HepG2 (cell line): ENCODE measurements around the gene MAN1A1. TPM values are rescaled to one million over a fixed set of nuclear protein-coding genes. Genes with fewer than 3 reads are reported as not detected.
A peak's percentile ranks its signal among the peaks of the same experiment; 100 is the strongest.

Experiments used
- ATAC-seq: fragments of 200-7000 bp; cut with Tn5 transposase; 3 replicates; pipeline ENCODE4 v1.9.1; 2020; ENCODE audit warnings: mild to moderate bottlenecking, moderate library complexity
- BruUV-seq: library from RNA; stranded (reverse); fragments of 400-500 nt; replicated peaks from 2 replicates; lab custom pipeline; 2021; lab: Mats Ljungman, UMichigan
- CTCF ChIA-PET: fragments of 300-600 bp; formaldehyde crosslinking; extraction: SDS; loops from one replicate; lab custom pipeline; 2021; ENCODE audit warnings: low total read pairs, inconsistent platforms, low intra/inter-chr PET ratio; lab: Yijun Ruan, JAX
- POLR2A ChIA-PET: fragments of 350-600 bp; sonication (Branson Sonifier 250); formaldehyde crosslinking; loops from one replicate; lab custom pipeline; 2020; ENCODE audit warnings: antibody characterized with exemption, inconsistent platforms; lab: Yijun Ruan, JAX
- DNase-seq: peaks from one replicate; pipeline ENCODE4 v3.0.0-alpha.2; 2015; ENCODE audit warnings: low spot score
- FAIRE-seq: peaks from 3 replicates; lab custom pipeline; 2011; peaks lifted over from hg19 to GRCh38; lab: Jason Lieb, UNC
- H2AFZ ChIP-seq: one replicate; pipeline ENCODE4 v1.6.1; 2011; ENCODE audit warnings: low read length, inconsistent platforms
- H3K27ac ChIP-seq: fragments of 300-600 bp; 3 replicates; pipeline ENCODE4 v1.8.0; 2011; ENCODE audit warnings: mixed run types, mild to moderate bottlenecking, mixed read lengths, low read length, inconsistent platforms; ENCODE audit not compliant: insufficient read depth; ENCODE audit errors: extremely low read length
- H3K27me3 ChIP-seq, 2 experiments: fragments of 200-600 bp in 1 of 2; 2 replicates in 1 of 2; 3 replicates in 1 of 2; pipeline versions ENCODE4 v1.6.0 to v1.8.0; 2011; ENCODE audit warnings: low read length in 2 of 2, mild to moderate bottlenecking in 2 of 2, moderate library complexity in 2 of 2, inconsistent platforms in 1 of 2; ENCODE audit not compliant: insufficient read depth in 2 of 2, control insufficient read depth in 1 of 2
- H3K36me3 ChIP-seq, 2 experiments: fragments of 200-600 bp in 1 of 2; replicated peaks in 1 of 2; 2 replicates in 1 of 2; 3 replicates in 1 of 2; pipeline versions ENCODE4 v1.5.1 to v1.8.0; 2011; ENCODE audit warnings: low read length in 2 of 2, inconsistent platforms in 1 of 2; ENCODE audit not compliant: insufficient read depth in 2 of 2, control insufficient read depth in 1 of 2
- H3K4me1 ChIP-seq: 2 replicates; pipeline ENCODE4 v1.5.1; 2012; ENCODE audit warnings: low read length, inconsistent platforms; ENCODE audit not compliant: insufficient read depth
- H3K4me2 ChIP-seq: 2 replicates; pipeline ENCODE4 v1.6.0; 2011; ENCODE audit warnings: low read depth, low read length, inconsistent platforms
- H3K4me3 ChIP-seq, 3 experiments: fragments of 200-600 bp in 1 of 3; sonication (generic), shearing (Covaris generic) in 1 of 3; replicated peaks in 1 of 3; 2 replicates each; pipeline ENCODE4 v1.5.1; 2011 to 2016; ENCODE audit warnings: low read length in 3 of 3, inconsistent platforms in 2 of 3, low read depth in 2 of 3, mild to moderate bottlenecking in 2 of 3, control low read depth in 1 of 3, mixed read lengths in 1 of 3; ENCODE audit not compliant: insufficient read depth in 1 of 3
- H3K79me2 ChIP-seq: one replicate; pipeline ENCODE4 v1.6.1; 2011; ENCODE audit warnings: low read length, inconsistent platforms; ENCODE audit not compliant: insufficient read depth
- H3K9ac ChIP-seq: 2 replicates; pipeline ENCODE4 v1.6.0; 2011; ENCODE audit warnings: mild to moderate bottlenecking, low read depth, low read length, inconsistent platforms; ENCODE audit not compliant: insufficient read depth
- H3K9me3 ChIP-seq: 2 replicates; pipeline ENCODE4 v1.5.1; 2012; ENCODE audit warnings: mild to moderate bottlenecking, low read length
- H4K20me1 ChIP-seq: 2 replicates; pipeline ENCODE4 v1.6.0; 2011; ENCODE audit warnings: inconsistent platforms, mild to moderate bottlenecking, low read length, moderate library complexity; ENCODE audit not compliant: insufficient read depth
- MXD4 ChIP-seq: IDR thresholded peaks from 2 replicates; pipeline ENCODE4 v1.6.1; 2016; ENCODE audit warnings: mild to moderate bottlenecking, missing biosample characterization, missing genetic modification reagents
- RBM22 ChIP-seq: fragments of 200-400 bp; formaldehyde crosslinking; optimal IDR thresholded peaks from 2 replicates; pipeline ENCODE3; 2017; ENCODE audit warnings: mild to moderate bottlenecking, low read length, moderate library complexity
- RXRB ChIP-seq: IDR thresholded peaks from 2 replicates; pipeline ENCODE4 v1.6.1; 2016; ENCODE audit warnings: borderline replicate concordance, missing genetic modification reagents, missing compliant biosample characterization
- SMC3 ChIP-seq: IDR thresholded peaks from 2 replicates; pipeline ENCODE4 v1.6.1; 2011; ENCODE audit warnings: low read length, improper control_type of control experiment
- SUZ12 ChIP-seq: fragments of 150-350 bp; IDR thresholded peaks from 2 replicates; pipeline ENCODE4 v1.6.1; 2014; ENCODE audit warnings: low read depth, low read length
- TEAD3 ChIP-seq: optimal IDR thresholded peaks from 2 replicates; pipeline ENCODE3; 2016; ENCODE audit warnings: borderline replicate concordance
- ZNF530 ChIP-seq: sonication (generic); formaldehyde crosslinking; IDR thresholded peaks from 2 replicates; pipeline ENCODE4 v1.5.0; 2020; ENCODE audit warnings: low read depth, mild to moderate bottlenecking, missing genetic modification reagents
- ZNF605 ChIP-seq: sonication (generic); formaldehyde crosslinking; IDR thresholded peaks from 2 replicates; pipeline ENCODE4 v1.8.0; 2022; ENCODE audit warnings: mild to moderate bottlenecking, missing genetic modification reagents
- ZNF644 ChIP-seq: IDR thresholded peaks from 2 replicates; pipeline ENCODE4 v1.6.1; 2016; ENCODE audit warnings: low read depth
- ZNF770 ChIP-seq: sonication (generic); formaldehyde crosslinking; IDR thresholded peaks from 2 replicates; pipeline ENCODE4 v1.5.0; 2020; ENCODE audit warnings: mild to moderate bottlenecking, missing genetic modification reagents
- ZNF788 ChIP-seq: sonication (generic); formaldehyde crosslinking; IDR thresholded peaks from 2 replicates; pipeline ENCODE4 v1.5.0; 2020; ENCODE audit warnings: mild to moderate bottlenecking, missing genetic modification reagents, borderline replicate concordance
- WGBS: methylation state at CpG from one replicate; pipeline ENCODE4 v1.1.6; 2017; ENCODE audit warnings: low lambda C conversion rate; 5-methylcytosine and 5-hydroxymethylcytosine counted together
- in situ Hi-C: cut with HindIII; loops from 2 replicates; pipeline ENCODE4 v1.10.0; 2017; ENCODE audit warnings: low pct_unique_long_range_greater_than_20kb; ENCODE audit not compliant: extremely low pct_ligation_motif_present
- intact Hi-C: fragments of 100-400 bp; cut with micrococcal nuclease; formaldehyde crosslinking; loops from one replicate; pipeline ENCODE4 v1.10.0; 2022; ENCODE audit not compliant: unreplicated experiment
- polyA plus RNA-seq, 8 experiments: library from polyadenylated mRNA; depleted of rRNA in 3 of 8; stranded (reverse) in 7 of 8; unstranded in 1 of 8; fragments of >200 nt; fragmentation: Illumina TruSeq in 4 of 8; extraction: Trizol in 4 of 8; gene quantifications; 2 replicates each; pipeline versions ENCODE4 v1.2.1 to v1.2.3, GENCODE V29; 2011 to 2016; ENCODE audit warnings: low read depth in 4 of 8, missing spikeins in 1 of 8, mixed read lengths in 1 of 8; ENCODE audit not compliant: insufficient read depth in 1 of 8
- total RNA-seq, 5 experiments: library from RNA; depleted of rRNA; stranded (reverse); fragments of >200 nt; fragmentation: Illumina TruSeq; extraction: Trizol; gene quantifications; 2 replicates each; pipeline ENCODE4 v1.2.3, GENCODE V29; 2016; ENCODE audit warnings: low read depth in 1 of 5
- TF ChIP-seq, protein P1 (sequence below): sonication (generic); formaldehyde crosslinking; IDR thresholded peaks from 2 replicates; pipeline ENCODE4 v1.5.0; 2020; ENCODE audit warnings: mild to moderate bottlenecking, missing genetic modification reagents, moderate library complexity

Gene MAN1A1
- total and polyA plus RNA-seq, 2 of the 13 experiments (the other 11 are each of a cell fraction or from before 2014, with no cell fraction given): 156 to 236 TPM

GRCh38 chr6:119285908-119286625 is 63.5 kb downstream of the MAN1A1 start:
- H3K4me1 ChIP-seq: no peaks in the 10 kb centered on the region; the same call in 1 of the 2 replicates
- BruUV-seq: TSS peak; percentile 3
- no peaks in the 10 kb centered on the region for H3K27me3 ChIP-seq
- TF ChIP-seq ZNF605 (CRISPR knock-in tag) (no peak), MXD4 (no peak), RBM22 (peak; percentile 95), RXRB (CRISPR knock-in tag) (no peak)
- TF ChIP-seq, all 625 proteins: peak for 1
- H4K20me1 ChIP-seq: peaks cover 34% of the 10 kb centered on the region
- intact Hi-C loops (no loop called here), in situ Hi-C loops (no loop called here)
- ATAC-seq: no peak
- no peaks in the 10 kb centered on the region for H3K9me3 ChIP-seq
- ChIA-PET POLR2A (no interaction called here), CTCF (no interaction called here)
- H3K36me3 ChIP-seq: peaks cover 31 to 85% of the 10 kb centered on the region in 2 experiments
- no peak overlapping the region for H3K4me3 ChIP-seq
- H3K4me2 ChIP-seq: no peak overlapping the region
- no peak for DNase-seq
- WGBS: 93% methylated on average over 3 of the region's 3 CpGs
- H3K79me2 ChIP-seq: peaks cover 51% of the 10 kb centered on the region
- H3K27ac ChIP-seq: no peak overlapping the region
- FAIRE-seq: no peak
- no peak overlapping the region for H2AFZ ChIP-seq
- no peak overlapping the region for H3K9ac ChIP-seq

- WGBS: over 99% methylated on average over 4 of the region's 4 CpGs
- intact Hi-C loops: no loop called here
- Histone ChIP-seq H2AFZ (no peak overlapping the region), H3K4me2 (no peak overlapping the region), H3K9ac (no peak overlapping the region), H3K27me3 (no peaks in the 10 kb centered on the region), H3K4me3 (no peak overlapping the region), H3K36me3 (peaks cover 33 to 86% of the 10 kb centered on the region in 2 experiments), H3K79me2 (peaks cover 58% of the 10 kb centered on the region), H3K9me3 (no peaks in the 10 kb centered on the region), H3K4me1 (no peaks in the 10 kb centered on the region; the same call in 1 of the 2 replicates), H4K20me1 (peaks cover 37% of the 10 kb centered on the region), H3K27ac (no peak overlapping the region)
- ATAC-seq (peak; percentile 85), FAIRE-seq (no peak), DNase-seq (peak; percentile 72)
- BruUV-seq: no TSS peak
- POLR2A ChIA-PET: no interaction called here
- CTCF ChIA-PET: no interaction called here
- in situ Hi-C loops: no loop called here
- TF ChIP-seq SUZ12 (no peak), ZNF770 (CRISPR knock-in tag) (no peak), SMC3 (0 out of 2 replicates have a peak, but pooled peaks have one; percentile 14), ZNF644 (peak; percentile 46; the same call in 1 of the 2 replicates), ZNF530 (no peak), TEAD3 (peak; percentile 42), ZNF788 (no peak)
- TF ChIP-seq, protein P1, sequence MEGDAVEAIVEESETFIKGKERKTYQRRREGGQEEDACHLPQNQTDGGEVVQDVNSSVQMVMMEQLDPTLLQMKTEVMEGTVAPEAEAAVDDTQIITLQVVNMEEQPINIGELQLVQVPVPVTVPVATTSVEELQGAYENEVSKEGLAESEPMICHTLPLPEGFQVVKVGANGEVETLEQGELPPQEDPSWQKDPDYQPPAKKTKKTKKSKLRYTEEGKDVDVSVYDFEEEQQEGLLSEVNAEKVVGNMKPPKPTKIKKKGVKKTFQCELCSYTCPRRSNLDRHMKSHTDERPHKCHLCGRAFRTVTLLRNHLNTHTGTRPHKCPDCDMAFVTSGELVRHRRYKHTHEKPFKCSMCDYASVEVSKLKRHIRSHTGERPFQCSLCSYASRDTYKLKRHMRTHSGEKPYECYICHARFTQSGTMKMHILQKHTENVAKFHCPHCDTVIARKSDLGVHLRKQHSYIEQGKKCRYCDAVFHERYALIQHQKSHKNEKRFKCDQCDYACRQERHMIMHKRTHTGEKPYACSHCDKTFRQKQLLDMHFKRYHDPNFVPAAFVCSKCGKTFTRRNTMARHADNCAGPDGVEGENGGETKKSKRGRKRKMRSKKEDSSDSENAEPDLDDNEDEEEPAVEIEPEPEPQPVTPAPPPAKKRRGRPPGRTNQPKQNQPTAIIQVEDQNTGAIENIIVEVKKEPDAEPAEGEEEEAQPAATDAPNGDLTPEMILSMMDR (CRISPR knock-in tag): peak; percentile 53
These were observed 64.6 kb downstream of the MAN1A1 start for GRCh38 chr6:119284861-119285521.
